Activated naive CD4-positive, alpha-beta T cell treated with anti-CD3 and anti-CD28 coated beads, Interleukin-2, amount 50 U/mL, for 16 hours (primary cell): ENCODE results near the gene JAZF1.

Experiments used
- DNase-seq: peaks from one replicate; pipeline ENCODE4 v3.0.0-alpha.2; 2020

The JAZF1 gene

GRCh38 chr7:27795977-27796376, 384.6 kb downstream of the JAZF1 start:
- no peak for DNase-seq

GRCh38 chr7:27793780-27794179, 386.8 kb downstream of the JAZF1 start:
- DNase-seq = no peak

- DNase-seq = no peak
Measured at GRCh38 chr7:27788437-27788836, 392.2 kb downstream of the JAZF1 start.

- peak; percentile 14 for DNase-seq
Measured at GRCh38 chr7:27784399-27785053, 396.1 kb downstream of the JAZF1 start.

GRCh38 chr7:27782849-27783248, 397.7 kb downstream of the JAZF1 start:
- DNase-seq = no peak

GRCh38 chr7:27781188-27781587, 399.4 kb downstream of the JAZF1 start:
- DNase-seq = no peak
